ENCODE results near the gene COG7.
"Not testable (repeated sequence)": the region's sequence is repeated elsewhere in the genome, so short reads cannot be mapped to it uniquely, and the experiment has no call there.

COG7 gene

GRCh38 chr16:23491490-23492391 is 38.8 kb upstream of the COG7 start:
- no peaks in the 10 kb centered on the region for H3K9me3 ChIP-seq (ENCODE audit: control insufficient read depth, low read length)
- no peaks in the 10 kb centered on the region for H3K27me3 ChIP-seq (ENCODE audit: control insufficient read depth, insufficient read depth, low read length)
- H3K9ac ChIP-seq (ENCODE audit: low read length): no peak overlapping the region
- no peak overlapping the region for H3K4me3 ChIP-seq (ENCODE audit: low read length)
- H3K36me3 ChIP-seq (ENCODE audit: control insufficient read depth, insufficient read depth, low read length): peaks cover 24% of the 10 kb centered on the region
- peaks cover 1% of the 10 kb centered on the region for H3K4me1 ChIP-seq (ENCODE audit: control insufficient read depth, insufficient read depth, low read length)

- H3K36me3 ChIP-seq (ENCODE audit: control insufficient read depth, insufficient read depth, low read length): peaks cover 26% of the 10 kb centered on the region
Measured at GRCh38 chr16:23486480-23486879, 33.5 kb upstream of the COG7 start.

DNA sequence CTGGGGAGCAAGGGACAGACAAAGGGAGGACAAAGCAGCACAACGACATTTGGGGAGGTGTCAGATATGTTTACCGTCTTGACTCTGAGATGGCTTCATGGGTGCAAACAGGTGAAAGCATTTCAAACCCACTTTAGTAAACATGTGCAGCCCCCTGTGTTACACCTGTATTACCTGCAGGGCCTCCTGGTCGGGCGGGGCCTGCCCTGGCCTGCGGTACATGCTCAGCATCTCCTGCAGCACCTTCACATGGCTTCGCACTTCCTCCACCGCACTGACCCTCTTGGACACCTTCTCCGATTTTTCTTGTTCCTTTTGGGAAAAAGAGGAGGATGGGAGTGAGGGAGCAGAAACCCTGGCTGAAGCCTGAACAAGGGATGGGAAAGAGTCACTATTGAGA is 32.9 kb upstream of the COG7 start:
- no peak overlapping the region for H3K4me3 ChIP-seq (ENCODE audit: low read length)
- peaks cover 32% of the 10 kb centered on the region for H3K36me3 ChIP-seq (ENCODE audit: control insufficient read depth, insufficient read depth, low read length)
- no peaks in the 10 kb centered on the region for H3K27me3 ChIP-seq (ENCODE audit: control insufficient read depth, insufficient read depth, low read length)
- H3K9me3 ChIP-seq (ENCODE audit: control insufficient read depth, low read length): no peaks in the 10 kb centered on the region
- H3K9ac ChIP-seq (ENCODE audit: low read length): no peak overlapping the region
- H3K4me1 ChIP-seq (ENCODE audit: control insufficient read depth, insufficient read depth, low read length): no peaks in the 10 kb centered on the region

More at GRCh38 chr16:23486480-23486879, 33.5 kb upstream of the COG7 start:
- H3K4me1 ChIP-seq (ENCODE audit: control insufficient read depth, insufficient read depth, low read length): no peaks in the 10 kb centered on the region
- no peak overlapping the region for H3K4me3 ChIP-seq (ENCODE audit: low read length)
- H3K27me3 ChIP-seq (ENCODE audit: control insufficient read depth, insufficient read depth, low read length): no peaks in the 10 kb centered on the region
- H3K9ac ChIP-seq (ENCODE audit: low read length): no peak overlapping the region
- H3K9me3 ChIP-seq (ENCODE audit: control insufficient read depth, low read length): no peaks in the 10 kb centered on the region

GRCh38 chr16:23485257-23485614 is 32.2 kb upstream of the COG7 start:
- Histone ChIP-seq H3K27me3 (ENCODE audit: control insufficient read depth, insufficient read depth, low read length) (no peaks in the 10 kb centered on the region), H3K9me3 (ENCODE audit: control insufficient read depth, low read length) (no peaks in the 10 kb centered on the region), H3K36me3 (ENCODE audit: control insufficient read depth, insufficient read depth, low read length) (peaks cover 38% of the 10 kb centered on the region), H3K9ac (ENCODE audit: low read length) (no peak overlapping the region), H3K4me1 (ENCODE audit: control insufficient read depth, insufficient read depth, low read length) (no peaks in the 10 kb centered on the region), H3K4me3 (ENCODE audit: low read length) (no peak overlapping the region)

- Histone ChIP-seq H3K27me3 (ENCODE audit: control insufficient read depth, insufficient read depth, low read length) (no peaks in the 10 kb centered on the region), H3K9ac (ENCODE audit: low read length) (no peak overlapping the region), H3K4me3 (ENCODE audit: low read length) (no peak overlapping the region), H3K9me3 (ENCODE audit: control insufficient read depth, low read length) (no peaks in the 10 kb centered on the region), H3K4me1 (ENCODE audit: control insufficient read depth, insufficient read depth, low read length) (no peaks in the 10 kb centered on the region), H3K36me3 (ENCODE audit: control insufficient read depth, insufficient read depth, low read length) (peaks cover 43% of the 10 kb centered on the region)
Measured at GRCh38 chr16:23484510-23485256, 31.7 kb upstream of the COG7 start.

DNA sequence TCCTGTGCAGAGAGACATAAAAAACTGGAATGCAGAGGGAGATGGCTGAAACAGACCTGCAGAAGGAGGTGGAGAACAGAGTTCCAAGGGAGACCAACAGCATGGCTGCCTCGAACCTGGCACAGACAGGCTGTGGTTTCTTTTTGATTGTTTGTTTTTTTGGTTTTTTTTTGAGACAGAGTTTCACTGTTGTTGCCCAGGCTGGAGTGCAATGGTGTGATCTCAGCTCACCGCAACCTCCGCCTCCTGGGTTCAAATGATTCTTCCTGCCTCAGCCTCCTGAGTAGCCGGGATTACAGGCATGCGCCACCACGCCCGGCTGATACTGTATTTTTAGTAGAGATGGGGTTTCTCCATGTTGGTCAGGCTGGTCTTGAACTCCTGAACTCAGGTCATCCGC is 30.5 kb upstream of the COG7 start:
- H3K36me3 ChIP-seq (ENCODE audit: control insufficient read depth, insufficient read depth, low read length): peaks cover 44% of the 10 kb centered on the region
- not testable (repeated sequence) for H3K4me1 ChIP-seq (ENCODE audit: control insufficient read depth, insufficient read depth, low read length); H3K9ac ChIP-seq (ENCODE audit: low read length); H3K4me3 ChIP-seq (ENCODE audit: low read length); H3K27me3 ChIP-seq (ENCODE audit: control insufficient read depth, insufficient read depth, low read length); H3K9me3 ChIP-seq (ENCODE audit: control insufficient read depth, low read length)

DNA sequence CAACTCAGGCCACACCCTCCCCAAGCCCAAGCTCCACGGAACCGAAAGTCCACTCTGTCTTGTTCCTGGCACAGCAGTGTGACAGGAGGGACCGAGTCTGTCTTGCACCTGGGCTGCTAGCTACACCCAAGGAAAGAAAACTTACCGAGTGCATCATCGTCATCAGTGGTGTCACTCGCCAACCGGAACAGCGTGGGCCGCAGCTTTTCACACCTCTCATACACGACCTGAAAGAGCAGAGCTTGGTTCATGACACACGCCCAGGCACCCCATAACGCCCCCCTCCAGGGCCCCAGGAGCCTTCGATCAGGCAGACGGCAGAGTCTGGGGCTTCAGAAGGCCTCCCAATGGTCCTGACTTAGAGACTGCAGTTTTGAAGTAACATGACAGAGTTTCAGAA is 29.8 kb upstream of the COG7 start:
- Histone ChIP-seq H3K9me3 (ENCODE audit: control insufficient read depth, low read length) (no peaks in the 10 kb centered on the region), H3K36me3 (ENCODE audit: control insufficient read depth, insufficient read depth, low read length) (peaks cover 41% of the 10 kb centered on the region), H3K9ac (ENCODE audit: low read length) (no peak overlapping the region), H3K27me3 (ENCODE audit: control insufficient read depth, insufficient read depth, low read length) (no peaks in the 10 kb centered on the region), H3K4me1 (ENCODE audit: control insufficient read depth, insufficient read depth, low read length) (no peaks in the 10 kb centered on the region), H3K4me3 (ENCODE audit: low read length) (no peak overlapping the region)

GRCh38 chr16:23480257-23480656 is 27.3 kb upstream of the COG7 start:
- no peaks in the 10 kb centered on the region for H3K9me3 ChIP-seq (ENCODE audit: control insufficient read depth, low read length)
- no peak overlapping the region for H3K4me3 ChIP-seq (ENCODE audit: low read length)
- no peaks in the 10 kb centered on the region for H3K4me1 ChIP-seq (ENCODE audit: control insufficient read depth, insufficient read depth, low read length)
- H3K36me3 ChIP-seq (ENCODE audit: control insufficient read depth, insufficient read depth, low read length): peaks cover 32% of the 10 kb centered on the region
- no peak overlapping the region for H3K9ac ChIP-seq (ENCODE audit: low read length)
- no peaks in the 10 kb centered on the region for H3K27me3 ChIP-seq (ENCODE audit: control insufficient read depth, insufficient read depth, low read length)

- H3K36me3 ChIP-seq (ENCODE audit: control insufficient read depth, insufficient read depth, low read length): peaks cover 32% of the 10 kb centered on the region
- H3K27me3 ChIP-seq (ENCODE audit: control insufficient read depth, insufficient read depth, low read length): no peaks in the 10 kb centered on the region
- H3K9me3 ChIP-seq (ENCODE audit: control insufficient read depth, low read length): no peaks in the 10 kb centered on the region
- no peaks in the 10 kb centered on the region for H3K4me1 ChIP-seq (ENCODE audit: control insufficient read depth, insufficient read depth, low read length)
- H3K4me3 ChIP-seq (ENCODE audit: low read length): no peak overlapping the region
- H3K9ac ChIP-seq (ENCODE audit: low read length): no peak overlapping the region
Measured at GRCh38 chr16:23479138-23479537, 26.1 kb upstream of the COG7 start.

GRCh38 chr16:23478566-23478965 is 25.6 kb upstream of the COG7 start:
- H3K9ac ChIP-seq (ENCODE audit: low read length): no peak overlapping the region
- H3K9me3 ChIP-seq (ENCODE audit: control insufficient read depth, low read length): no peaks in the 10 kb centered on the region
- no peaks in the 10 kb centered on the region for H3K27me3 ChIP-seq (ENCODE audit: control insufficient read depth, insufficient read depth, low read length)
- no peaks in the 10 kb centered on the region for H3K4me1 ChIP-seq (ENCODE audit: control insufficient read depth, insufficient read depth, low read length)
- no peak overlapping the region for H3K4me3 ChIP-seq (ENCODE audit: low read length)
- H3K36me3 ChIP-seq (ENCODE audit: control insufficient read depth, insufficient read depth, low read length): peaks cover 32% of the 10 kb centered on the region

DNA sequence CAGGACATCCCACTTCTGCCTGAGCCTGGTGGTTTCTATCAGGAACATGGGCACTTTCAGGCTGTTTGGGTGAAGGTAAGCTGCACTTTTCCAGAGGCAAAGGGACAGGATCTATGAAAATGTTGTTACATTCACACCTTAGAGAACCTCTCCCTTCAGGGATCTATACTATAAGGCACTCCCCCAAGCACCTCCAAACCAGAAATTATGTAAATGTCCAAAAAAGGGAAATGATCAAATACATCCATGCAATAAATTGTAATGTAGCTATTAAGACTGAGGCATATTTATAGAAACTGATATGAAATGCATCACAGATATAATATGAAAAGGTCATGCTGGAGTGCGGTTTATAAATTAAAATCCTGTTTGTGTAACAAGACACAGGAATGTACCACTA is 23.3 kb upstream of the COG7 start:
- peaks cover 21% of the 10 kb centered on the region for H3K36me3 ChIP-seq (ENCODE audit: control insufficient read depth, insufficient read depth, low read length)
- H3K9me3 ChIP-seq (ENCODE audit: control insufficient read depth, low read length): no peaks in the 10 kb centered on the region
- no peak overlapping the region for H3K9ac ChIP-seq (ENCODE audit: low read length)
- H3K4me3 ChIP-seq (ENCODE audit: low read length): no peak overlapping the region
- no peaks in the 10 kb centered on the region for H3K4me1 ChIP-seq (ENCODE audit: control insufficient read depth, insufficient read depth, low read length)
- H3K27me3 ChIP-seq (ENCODE audit: control insufficient read depth, insufficient read depth, low read length): no peaks in the 10 kb centered on the region

GRCh38 chr16:23469814-23470213 is 16.8 kb upstream of the COG7 start:
- Histone ChIP-seq H3K9ac (ENCODE audit: low read length) (no peak overlapping the region), H3K36me3 (ENCODE audit: control insufficient read depth, insufficient read depth, low read length) (peaks cover 5% of the 10 kb centered on the region), H3K27me3 (ENCODE audit: control insufficient read depth, insufficient read depth, low read length) (no peaks in the 10 kb centered on the region), H3K4me1 (ENCODE audit: control insufficient read depth, insufficient read depth, low read length) (no peaks in the 10 kb centered on the region), H3K9me3 (ENCODE audit: control insufficient read depth, low read length) (no peaks in the 10 kb centered on the region), H3K4me3 (ENCODE audit: low read length) (no peak overlapping the region)
